H1 (cell line): ENCODE data around the gene ASIC2. TPM values are rescaled to one million over a fixed set of nuclear protein-coding genes. Genes with fewer than 3 reads are reported as not detected.

Experiments used
- CTCF ChIA-PET: fragments of 300-600 bp; sonication (Branson Sonifier 250); formaldehyde crosslinking; loops from one replicate; lab custom pipeline; 2021; ENCODE audit not compliant: partially characterized antibody; lab: Charles Lee
- POLR2A ChIA-PET: fragments of 300-600 bp; sonication (Branson Sonifier 250); formaldehyde crosslinking; loops from one replicate; lab custom pipeline; 2021; ENCODE audit warnings: inconsistent platforms; ENCODE audit not compliant: partially characterized antibody; lab: Charles Lee
- DNase-seq, 2 experiments: peaks; one replicate each; pipeline versions ENCODE4 v3.0.0 to v3.0.0-alpha.2; 2010 to 2022; ENCODE audit warnings: low spot score in 2 of 2, low read depth in 1 of 2, mixed read lengths in 1 of 2
- FAIRE-seq: peaks from 2 replicates; lab custom pipeline; 2011; peaks lifted over from hg19 to GRCh38; lab: Jason Lieb, UNC
- H2AFZ ChIP-seq: 2 replicates; pipeline ENCODE4 v1.8.1; 2012; ENCODE audit warnings: low read length, inconsistent platforms
- H2AK5ac ChIP-seq: 2 replicates; pipeline ENCODE4 v1.6.1; 2013; ENCODE audit warnings: low read depth, low read length
- H2BK120ac ChIP-seq: replicated peaks from 2 replicates; pipeline ENCODE3; 2013; ENCODE audit warnings: low read depth, low read length, inconsistent platforms
- H2BK12ac ChIP-seq: 2 replicates; pipeline ENCODE4 v1.6.1; 2013; ENCODE audit warnings: low read depth, low read length
- H2BK15ac ChIP-seq: 2 replicates; pipeline ENCODE4 v1.6.1; 2013; ENCODE audit warnings: low read length
- H2BK20ac ChIP-seq: 2 replicates; pipeline ENCODE4 v1.6.1; 2013; ENCODE audit warnings: low read length
- H2BK5ac ChIP-seq: 2 replicates; pipeline ENCODE4 v1.6.1; 2013; ENCODE audit warnings: low read depth, low read length
- H3K14ac ChIP-seq: 2 replicates; pipeline ENCODE4 v1.6.1; 2013; ENCODE audit warnings: inconsistent platforms; ENCODE audit not compliant: insufficient read length
- H3K18ac ChIP-seq: 2 replicates; pipeline ENCODE4 v1.6.1; 2013; ENCODE audit warnings: low read length; ENCODE audit errors: extremely low read depth
- H3K23ac ChIP-seq: 2 replicates; pipeline ENCODE4 v1.6.1; 2013; ENCODE audit warnings: inconsistent platforms; ENCODE audit not compliant: insufficient read length
- H3K23me2 ChIP-seq: 2 replicates; pipeline ENCODE4 v1.6.1; 2013; ENCODE audit warnings: low read depth, low read length
- H3K27ac ChIP-seq: 2 replicates; pipeline ENCODE4 v1.6.1; 2011; ENCODE audit warnings: low read depth, low read length, inconsistent platforms
- H3K27me3 ChIP-seq, 4 experiments: replicated peaks in 1 of 4; 1 replicate in 1 of 4; 2 replicates in 3 of 4; pipeline versions ENCODE4 v1.6.1 to v1.8.1; 2011 to 2013; ENCODE audit warnings: low read length in 3 of 4, mild to moderate bottlenecking in 3 of 4, inconsistent platforms in 2 of 4, mixed read lengths in 2 of 4, moderate library complexity in 1 of 4; ENCODE audit not compliant: control insufficient read depth in 3 of 4, insufficient read depth in 3 of 4; ENCODE audit errors: extremely low read depth in 1 of 4
- H3K36me3 ChIP-seq, 4 experiments: 2 replicates each; pipeline versions ENCODE4 v1.6.1 to v1.8.1; 2011 to 2013; ENCODE audit warnings: mild to moderate bottlenecking in 4 of 4, low read length in 3 of 4, moderate library complexity in 2 of 4, control low read depth in 1 of 4, inconsistent platforms in 1 of 4; ENCODE audit not compliant: insufficient read depth in 4 of 4, control insufficient read depth in 2 of 4
- H3K4ac ChIP-seq: replicated peaks from 2 replicates; pipeline ENCODE3; 2013; ENCODE audit warnings: low read length, low read depth, mixed read lengths, inconsistent platforms; ENCODE audit not compliant: insufficient read length
- H3K4me1 ChIP-seq, 4 experiments: replicated peaks in 1 of 4; 1 replicate in 1 of 4; 2 replicates in 3 of 4; pipeline versions ENCODE4 v1.6.1 to v1.8.1; 2011 to 2013; ENCODE audit warnings: low read length in 3 of 4, inconsistent platforms in 2 of 4, mixed read lengths in 1 of 4; ENCODE audit not compliant: insufficient read depth in 4 of 4, control insufficient read depth in 3 of 4
- H3K4me2 ChIP-seq, 2 experiments: 2 replicates each; pipeline versions ENCODE4 v1.6.1 to v1.8.1; 2011 to 2013; ENCODE audit warnings: low read depth in 2 of 2, low read length in 2 of 2, control low read depth in 1 of 2, inconsistent platforms in 1 of 2, mild to moderate bottlenecking in 1 of 2; ENCODE audit not compliant: insufficient read depth in 1 of 2
- H3K4me3 ChIP-seq, 4 experiments: fragments of 200-600, 300-600 bp in 1 of 4; sonication (generic), shearing (Covaris generic), sonication (Bioruptor Twin) in 1 of 4; 2 replicates each; pipeline versions ENCODE4 v1.5.1 to v1.8.1; 2011 to 2016; ENCODE audit warnings: low read length in 4 of 4, low read depth in 3 of 4, control low read depth in 2 of 4, inconsistent platforms in 2 of 4, mild to moderate bottlenecking in 2 of 4, mixed read lengths in 1 of 4, moderate library complexity in 1 of 4; ENCODE audit not compliant: insufficient read depth in 2 of 4; ENCODE audit errors: extremely low read depth in 1 of 4
- H3K56ac ChIP-seq: replicated peaks from 2 replicates; pipeline ENCODE3; 2013; ENCODE audit warnings: low read depth, mild to moderate bottlenecking, mixed read lengths, low read length, inconsistent platforms; ENCODE audit not compliant: insufficient read length
- H3K79me1 ChIP-seq: 2 replicates; pipeline ENCODE4 v1.6.1; 2013; ENCODE audit warnings: low read depth, low read length, control low read depth
- H3K79me2 ChIP-seq, 2 experiments: 2 replicates each; pipeline versions ENCODE4 v1.6.1 to v1.8.1; 2012 to 2013; ENCODE audit warnings: low read length in 2 of 2, mild to moderate bottlenecking in 2 of 2, inconsistent platforms in 1 of 2; ENCODE audit not compliant: insufficient read depth in 2 of 2, control insufficient read depth in 1 of 2
- H3K9ac ChIP-seq, 4 experiments: replicated peaks in 1 of 4; 1 replicate in 1 of 4; 2 replicates in 3 of 4; pipeline versions ENCODE4 v1.6.1 to v1.8.1; 2011 to 2013; ENCODE audit warnings: low read depth in 3 of 4, low read length in 3 of 4, control low read depth in 2 of 4, mild to moderate bottlenecking in 2 of 4, moderate library complexity in 2 of 4, inconsistent platforms in 1 of 4; ENCODE audit errors: extremely low read depth in 1 of 4
- H3K9me3 ChIP-seq, 2 experiments: 2 replicates each; pipeline versions ENCODE4 v1.6.1 to v1.8.1; 2012 to 2013; ENCODE audit warnings: mild to moderate bottlenecking in 2 of 2, moderate library complexity in 2 of 2, control low read depth in 1 of 2, inconsistent platforms in 1 of 2, low read depth in 1 of 2, low read length in 1 of 2, mixed read lengths in 1 of 2; ENCODE audit not compliant: insufficient read depth in 2 of 2
- H4K20me1 ChIP-seq, 2 experiments: replicated peaks in 1 of 2; 2 replicates each; pipeline versions ENCODE3 to v1.8.1; 2011 to 2013; ENCODE audit warnings: inconsistent platforms in 2 of 2, low read length in 2 of 2, mild to moderate bottlenecking in 1 of 2; ENCODE audit not compliant: insufficient read depth in 2 of 2, control insufficient read depth in 1 of 2
- H4K5ac ChIP-seq: 2 replicates; pipeline ENCODE4 v1.6.1; 2013; ENCODE audit warnings: low read length, low read depth, mixed read lengths, inconsistent platforms; ENCODE audit not compliant: insufficient read length
- H4K8ac ChIP-seq: 2 replicates; pipeline ENCODE4 v1.8.0; 2013; ENCODE audit warnings: mild to moderate bottlenecking, moderate library complexity, low read length, inconsistent platforms; ENCODE audit not compliant: insufficient read depth; ENCODE audit errors: extremely low read depth
- H4K91ac ChIP-seq: replicated peaks from 2 replicates; pipeline ENCODE3; 2013; ENCODE audit warnings: low read length, mixed read lengths, inconsistent platforms; ENCODE audit not compliant: insufficient read length
- CTBP2 ChIP-seq: IDR thresholded peaks from 2 replicates; pipeline ENCODE4 v1.7.0; 2011; ENCODE audit warnings: borderline replicate concordance, mild to moderate bottlenecking, moderate library complexity, mixed read lengths, low read length; ENCODE audit not compliant: insufficient read depth, insufficient read length
- CTCF ChIP-seq, 3 experiments: IDR thresholded peaks; 1 replicate in 2 of 3; 2 replicates in 1 of 3; pipeline versions ENCODE4 v1.5.1 to v1.6.1; 2011; ENCODE audit warnings: low read length in 3 of 3, mild to moderate bottlenecking in 3 of 3, inconsistent platforms in 2 of 3, low read depth in 1 of 3, moderate library complexity in 1 of 3; ENCODE audit not compliant: insufficient read depth in 1 of 3; ENCODE audit errors: control extremely low read depth in 1 of 3
- EP300 ChIP-seq, 2 experiments: IDR thresholded peaks; 1 replicate in 1 of 2; 2 replicates in 1 of 2; pipeline ENCODE4 v1.6.1; 2011 to 2012; ENCODE audit warnings: low read depth in 2 of 2, low read length in 2 of 2, mild to moderate bottlenecking in 2 of 2, borderline replicate concordance in 1 of 2, inconsistent platforms in 1 of 2, moderate library complexity in 1 of 2
- RAD21 ChIP-seq, 2 experiments: IDR thresholded peaks in 1 of 2; conservative IDR thresholded peaks in 1 of 2; 2 replicates each; pipeline ENCODE4 v1.6.1; 2011; ENCODE audit warnings: low read depth in 2 of 2, low read length in 2 of 2, improper control_type of control experiment in 1 of 2, inconsistent platforms in 1 of 2, mild to moderate bottlenecking in 1 of 2, moderate library complexity in 1 of 2
- SP1 ChIP-seq: IDR thresholded peaks from 2 replicates; pipeline ENCODE4 v1.6.1; 2011; ENCODE audit warnings: low read depth, low read length
- SP2 ChIP-seq: IDR thresholded peaks from 2 replicates; pipeline ENCODE4 v1.6.1; 2012; ENCODE audit warnings: mild to moderate bottlenecking, low read length, inconsistent platforms
- SRF ChIP-seq: IDR thresholded peaks from 2 replicates; pipeline ENCODE4 v1.6.1; 2011; ENCODE audit warnings: mild to moderate bottlenecking, low read depth, low read length, moderate library complexity
- USF2 ChIP-seq: IDR thresholded peaks from 2 replicates; pipeline ENCODE4 v1.6.1; 2011; ENCODE audit warnings: low read length, improper control_type of control experiment
- ZNF274 ChIP-seq: IDR thresholded peaks from 2 replicates; pipeline ENCODE4 v1.7.0; 2012; ENCODE audit warnings: low read length, borderline replicate concordance; ENCODE audit errors: extremely low read depth
- WGBS, 2 experiments: shearing (Covaris generic) in 1 of 2; methylation state at CpG; one replicate each; pipeline versions ENCODE4 v1.1.6 to v1.1.7; 2013 to 2015; ENCODE audit warnings: low lambda C conversion rate in 2 of 2, mixed read lengths in 2 of 2, inconsistent platforms in 1 of 2, low coverage in 1 of 2, missing lambda C conversion rate in 1 of 2; ENCODE audit not compliant: insufficient replicate concordance in 2 of 2, insufficient coverage in 1 of 2, insufficient read length in 1 of 2; ENCODE audit errors: extremely low coverage in 1 of 2, missing lambda C conversion rate in 1 of 2; 5-methylcytosine and 5-hydroxymethylcytosine counted together
- polyA plus RNA-seq, 7 experiments: library from polyadenylated mRNA; depleted of rRNA in 3 of 7; stranded (reverse) in 5 of 7; unstranded in 2 of 7; fragments of >200 nt in 5 of 7; fragments of 200-250 nt in 2 of 7; gene quantifications; 1 replicate in 5 of 7; 2 replicates in 1 of 7; 4 replicates in 1 of 7; pipeline versions ENCODE4 v1.2.1 to v1.2.3, GENCODE V29; 2011 to 2013; ENCODE audit warnings: missing spikeins in 2 of 7, mixed read lengths in 2 of 7
- total RNA-seq: library from RNA; stranded (reverse); fragmentation: NEBNext Ultra II Directional; extraction: Animal tissue kit (Norgen Biotek cat#: 25700); gene quantifications from 2 replicates; pipeline ENCODE4 v1.2.1, GENCODE V29; 2021

Gene ASIC2
- total and polyA plus RNA-seq, 2 of the 8 experiments (the other 6 are each of a cell fraction or from before 2014, with no cell fraction given) = 0.86 to 1.2 TPM

GRCh38 chr17:33334703-33335102 is 41.6 kb upstream of the ASIC2 start:
- Histone ChIP-seq H3K9me3 (peaks cover 2 to 6% of the 10 kb centered on the region in 2 experiments; a peak in 1 of 4 replicates), H2AK5ac (no peak overlapping the region), H2BK20ac (no peak overlapping the region), H3K27me3 (peaks cover 0 to 3% (median 0%) of the 10 kb centered on the region in 4 experiments; a peak in 2 of 7 replicates), H2AFZ (no peak overlapping the region), H4K20me1 (no peaks in the 10 kb centered on the region), H3K4me3 (no peak overlapping the region), H3K36me3 (no peaks in the 10 kb centered on the region), H3K79me2 (no peaks in the 10 kb centered on the region), H3K14ac (no peak overlapping the region), H4K8ac (no peak overlapping the region), H3K56ac (no peak overlapping the region), H3K79me1 (no peaks in the 10 kb centered on the region), H4K91ac (no peak overlapping the region), H3K18ac (no peak overlapping the region), H2BK15ac (peak overlapping the region; percentile 63; the same call in 1 of the 2 replicates), H2BK12ac (no peak overlapping the region), H4K5ac (no peak overlapping the region), H3K9ac (no peak overlapping the region), H3K23me2 (no peaks in the 10 kb centered on the region), H3K4me2 (no peak overlapping the region), H3K4ac (no peak overlapping the region), H3K4me1 (peaks cover 0 to 7% (median 2%) of the 10 kb centered on the region in 4 experiments; a peak in 3 of 7 replicates), H3K27ac (no peak overlapping the region), H3K23ac (no peak overlapping the region), H2BK5ac (no peak overlapping the region), H2BK120ac (no peak overlapping the region)
- WGBS, 2 experiments = 93% methylated on average over 4 of the region's 4 CpGs; no CpG with 5 or more reads in 1 of the 2 experiments
- ChIA-PET POLR2A (no interaction called here), CTCF (interaction anchor here (0.7 to 2.2 kb wide), 15 partner anchors 8 to 416 kb away, joined by 3 to 6 read pairs (median 3); no protein-coding TSS in a partner anchor)
- no peak for DNase-seq
- FAIRE-seq = no peak
- TF ChIP-seq SP2 = no peak
- TF ChIP-seq RAD21 (IDR thresholded peaks at IDR 0.05 in 1 of 2, conservative IDR thresholded peaks at IDR 0.05 in 1 of 2; ENCODE audit: low read depth in 2 of 2, low read length in 2 of 2) = no peak
- TF ChIP-seq USF2 = no peak
- TF ChIP-seq SP1 = no peak
- no peak for TF ChIP-seq CTBP2
- no peak for TF ChIP-seq EP300 (IDR thresholded peaks at IDR 0.05; ENCODE audit: borderline replicate concordance in 1 of 2, low read depth in 2 of 2, low read length in 2 of 2)
- no peak for TF ChIP-seq ZNF274
- TF ChIP-seq CTCF (IDR thresholded peaks at IDR 0.05; ENCODE audit: control extremely low read depth in 1 of 3, insufficient read depth in 1 of 3, low read depth in 1 of 3, low read length in 3 of 3) = no peak
- no peak for TF ChIP-seq SRF
